A673 (cell line): ENCODE measurements around the gene FGF11. TPM values are rescaled to one million over a fixed set of nuclear protein-coding genes. Genes with fewer than 3 reads are reported as not detected.
"Not testable (repeated sequence)": the region's sequence is repeated elsewhere in the genome, so short reads cannot be mapped to it uniquely, and the experiment has no call there.

Experiments
- BruUV-seq: library from RNA; stranded (reverse); fragments of 400-500 nt; replicated peaks from 2 replicates; lab custom pipeline; 2021; lab: Mats Ljungman, UMichigan
- CTCF ChIA-PET: fragments of 300-600 bp; sonication (Branson Sonifier 250); formaldehyde crosslinking; loops from one replicate; lab custom pipeline; 2022; ENCODE audit warnings: antibody characterized with exemption; lab: Charles Lee
- POLR2A ChIA-PET: fragments of 300-600 bp; sonication (Branson Sonifier 250); formaldehyde crosslinking; loops from one replicate; lab custom pipeline; 2022; ENCODE audit warnings: antibody characterized with exemption; ENCODE audit not compliant: low non-redundant PET; lab: Charles Lee
- DNase-seq: peaks from one replicate; pipeline ENCODE4 v3.0.0-alpha.2; 2015; ENCODE audit warnings: low spot score
- H3K27ac ChIP-seq: fragments of 200-600 bp; sonication (generic); 2 replicates; pipeline ENCODE4 v1.5.1; 2016; ENCODE audit warnings: mixed run types, low read depth, mild to moderate bottlenecking, mixed read lengths, antibody characterized with exemption, low read length; ENCODE audit not compliant: poor library complexity, severe bottlenecking
- H3K27me3 ChIP-seq: fragments of 200-600 bp; sonication (generic); replicated peaks from 2 replicates; pipeline ENCODE4 v1.6.1; 2017; ENCODE audit warnings: mixed run types, low read depth, mild to moderate bottlenecking, mixed read lengths, antibody characterized with exemption, low read length; ENCODE audit not compliant: insufficient read depth, poor library complexity
- H3K36me3 ChIP-seq: fragments of 200-600 bp; sonication (generic); 2 replicates; pipeline ENCODE4 v1.6.1; 2016; ENCODE audit warnings: mixed run types, mild to moderate bottlenecking, mixed read lengths, antibody characterized with exemption, low read length; ENCODE audit not compliant: insufficient read depth, poor library complexity, severe bottlenecking
- H3K4me1 ChIP-seq: fragments of 200-600 bp; sonication (generic); 2 replicates; pipeline ENCODE4 v1.6.1; 2017; ENCODE audit warnings: mixed run types, mild to moderate bottlenecking, mixed read lengths, antibody characterized with exemption, low read length; ENCODE audit not compliant: insufficient read depth, poor library complexity, severe bottlenecking
- H3K4me3 ChIP-seq: fragments of 200-600 bp; sonication (generic); 2 replicates; pipeline ENCODE4 v1.5.1; 2016; ENCODE audit warnings: low read depth, mixed run types, mild to moderate bottlenecking, mixed read lengths, low read length; ENCODE audit not compliant: poor library complexity, severe bottlenecking
- H3K9me3 ChIP-seq: fragments of 200-600 bp; sonication (generic); 2 replicates; pipeline ENCODE4 v1.6.1; 2016; ENCODE audit warnings: mixed run types, low read depth, mild to moderate bottlenecking, mixed read lengths, antibody characterized with exemption, low read length; ENCODE audit not compliant: poor library complexity, severe bottlenecking
- CTCF ChIP-seq: fragments of 300-800, 200-600 bp; sonication (generic); conservative IDR thresholded peaks from 2 replicates; pipeline ENCODE4 v1.5.1; 2017; ENCODE audit warnings: low read depth, mild to moderate bottlenecking, antibody characterized with exemption, low read length, moderate library complexity, mixed read lengths
- EZH2 ChIP-seq: fragments of 200-600 bp; sonication (generic); IDR thresholded peaks from 2 replicates; pipeline ENCODE4 v1.6.1; 2017; ENCODE audit warnings: borderline replicate concordance, low read depth, mild to moderate bottlenecking, mixed read lengths, antibody characterized with exemption, low read length; ENCODE audit not compliant: poor library complexity, severe bottlenecking
- intact Hi-C: fragments of 100-400 bp; cut with micrococcal nuclease; formaldehyde crosslinking; loops from one replicate; pipeline ENCODE4 v1.10.0; 2022; ENCODE audit not compliant: unreplicated experiment
- total RNA-seq: library from RNA; stranded (reverse); gene quantifications from 2 replicates; pipeline ENCODE4 v1.2.3, GENCODE V29; 2021

The FGF11 gene
- total RNA-seq, 1 experiment from 2014 or later: 18.2 TPM

GRCh38 chr17:7467498-7467897, 28.2 kb downstream of the FGF11 start:
- H3K4me3 ChIP-seq: no peak overlapping the region
- no peaks in the 10 kb centered on the region for H3K9me3 ChIP-seq
- TF ChIP-seq CTCF (no peak), EZH2 (no peak)
- H3K4me1 ChIP-seq: no peaks in the 10 kb centered on the region
- ChIA-PET POLR2A (interaction anchor here (0.6 kb wide), 1 partner anchor 17 kb away, joined by 4 read pairs; the partner anchor contains the start of gene POLR2A), CTCF (no interaction called here)
- no peak overlapping the region for H3K27ac ChIP-seq
- BruUV-seq: no TSS peak
- H3K36me3 ChIP-seq: peaks cover 12% of the 10 kb centered on the region
- DNase-seq: no peak
- intact Hi-C loops: no loop called here
- H3K27me3 ChIP-seq: no peaks in the 10 kb centered on the region

GRCh38 chr17:7468290-7468689, 29.0 kb downstream of the FGF11 start:
- intact Hi-C loops: no loop called here
- no peak for DNase-seq
- Histone ChIP-seq H3K9me3 (no peaks in the 10 kb centered on the region), H3K4me3 (no peak overlapping the region), H3K27me3 (no peaks in the 10 kb centered on the region), H3K27ac (no peak overlapping the region), H3K36me3 (peaks cover 12% of the 10 kb centered on the region), H3K4me1 (no peaks in the 10 kb centered on the region)
- POLR2A ChIA-PET: interaction anchor here (0.6 kb wide), 1 partner anchor 16 kb away, joined by 4 read pairs; the partner anchor contains the start of gene POLR2A
- CTCF ChIA-PET: no interaction called here
- TF ChIP-seq EZH2 (no peak), CTCF (no peak)
- BruUV-seq: no TSS peak

- CTCF ChIA-PET: no interaction called here
- no peaks in the 10 kb centered on the region for H3K4me1 ChIP-seq
- H3K36me3 ChIP-seq: peaks cover 12% of the 10 kb centered on the region
- POLR2A ChIA-PET: no interaction called here
- H3K4me3 ChIP-seq: no peak overlapping the region
- no peak overlapping the region for H3K27ac ChIP-seq
- H3K9me3 ChIP-seq: no peaks in the 10 kb centered on the region
- BruUV-seq: no TSS peak
- DNase-seq: no peak
- TF ChIP-seq CTCF (no peak), EZH2 (no peak)
- H3K27me3 ChIP-seq: no peaks in the 10 kb centered on the region
- intact Hi-C loops: no loop called here
These were observed 29.6 kb downstream of the FGF11 start for GRCh38 chr17:7468804-7469389.

- BruUV-seq, CTCF ChIA-PET, H3K27me3 ChIP-seq, H3K4me3 ChIP-seq, H3K4me1 ChIP-seq, H3K36me3 ChIP-seq, intact Hi-C loops, H3K9me3 ChIP-seq, DNase-seq, POLR2A ChIA-PET, H3K27ac ChIP-seq: not testable (repeated sequence)
These were observed 30.5 kb downstream of the FGF11 start for GRCh38 chr17:7469843-7470242.

GRCh38 chr17:7470457-7470973, 31.2 kb downstream of the FGF11 start:
- CTCF ChIA-PET, H3K36me3 ChIP-seq, H3K4me1 ChIP-seq, POLR2A ChIA-PET, intact Hi-C loops, H3K4me3 ChIP-seq, H3K9me3 ChIP-seq, H3K27me3 ChIP-seq, BruUV-seq, DNase-seq, H3K27ac ChIP-seq: not testable (repeated sequence)
